PFSK-1 (cell line): ENCODE measurements around the gene CYP2E1.

Experiments used
- POLR2AphosphoS5 ChIP-seq: IDR thresholded peaks from 2 replicates; pipeline ENCODE4 v1.6.1; 2012; ENCODE audit warnings: low read depth, mild to moderate bottlenecking, control low read depth, low read length, moderate library complexity
- SIN3A ChIP-seq: IDR thresholded peaks from 2 replicates; pipeline ENCODE4 v1.6.1; 2012; ENCODE audit warnings: mild to moderate bottlenecking, low read length, moderate library complexity, borderline replicate concordance; ENCODE audit not compliant: insufficient read depth
- TAF1 ChIP-seq: IDR thresholded peaks from 2 replicates; pipeline ENCODE4 v1.6.1; 2012; ENCODE audit warnings: low read length, control low read depth, borderline replicate concordance; ENCODE audit not compliant: insufficient read depth
- TF ChIP-seq, protein P1 (sequence below), 2 experiments: IDR thresholded peaks; 2 replicates each; pipeline versions ENCODE4 v1.6.1 to v1.8.0; 2011 to 2012; ENCODE audit warnings: low read depth in 2 of 2, low read length in 2 of 2, control low read depth in 1 of 2, inconsistent platforms in 1 of 2, mild to moderate bottlenecking in 1 of 2, moderate library complexity in 1 of 2; ENCODE audit not compliant: insufficient read depth in 1 of 2

DNA sequence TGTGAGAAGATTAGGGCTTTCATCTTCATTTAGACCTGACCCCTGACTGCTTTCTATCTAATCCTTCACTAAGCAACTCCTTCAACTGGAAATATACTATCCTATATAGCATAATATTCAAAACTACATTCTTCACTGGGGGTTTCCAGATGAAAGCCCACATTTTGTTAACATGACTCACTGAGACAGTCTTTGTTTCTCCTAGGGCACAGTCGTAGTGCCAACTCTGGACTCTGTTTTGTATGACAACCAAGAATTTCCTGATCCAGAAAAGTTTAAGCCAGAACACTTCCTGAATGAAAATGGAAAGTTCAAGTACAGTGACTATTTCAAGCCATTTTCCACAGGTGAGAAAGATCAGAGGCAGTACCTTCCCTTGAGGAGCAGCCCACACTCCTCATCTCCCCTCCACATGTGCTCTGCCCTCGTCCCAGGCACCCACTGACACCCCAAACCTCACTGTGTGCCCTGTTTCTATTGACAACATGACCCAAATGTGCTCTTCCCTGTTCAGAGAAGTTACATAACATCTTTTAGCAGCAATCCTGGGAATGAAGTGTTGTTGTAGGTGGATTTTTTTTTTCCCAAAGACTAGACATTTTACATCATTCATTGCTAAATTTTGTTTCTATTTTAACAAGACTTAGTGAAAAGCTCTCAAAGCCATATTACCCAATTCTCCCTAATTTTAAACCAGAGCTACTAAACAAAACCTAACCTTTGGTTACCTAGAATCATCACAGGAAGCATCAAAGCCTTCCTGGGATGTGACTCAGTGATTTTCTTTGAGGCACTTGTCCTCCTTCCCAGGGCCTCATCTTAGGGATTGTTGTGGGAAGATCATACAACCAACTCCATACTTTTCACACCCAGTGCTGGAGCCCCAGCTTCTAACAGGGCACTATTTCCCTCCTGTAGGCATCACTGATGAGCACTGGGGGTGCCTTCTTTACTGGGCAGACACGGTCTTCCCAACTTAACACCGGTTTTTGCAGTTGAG, 10.7 kb downstream of the CYP2E1 start:
- TF ChIP-seq, protein P1, sequence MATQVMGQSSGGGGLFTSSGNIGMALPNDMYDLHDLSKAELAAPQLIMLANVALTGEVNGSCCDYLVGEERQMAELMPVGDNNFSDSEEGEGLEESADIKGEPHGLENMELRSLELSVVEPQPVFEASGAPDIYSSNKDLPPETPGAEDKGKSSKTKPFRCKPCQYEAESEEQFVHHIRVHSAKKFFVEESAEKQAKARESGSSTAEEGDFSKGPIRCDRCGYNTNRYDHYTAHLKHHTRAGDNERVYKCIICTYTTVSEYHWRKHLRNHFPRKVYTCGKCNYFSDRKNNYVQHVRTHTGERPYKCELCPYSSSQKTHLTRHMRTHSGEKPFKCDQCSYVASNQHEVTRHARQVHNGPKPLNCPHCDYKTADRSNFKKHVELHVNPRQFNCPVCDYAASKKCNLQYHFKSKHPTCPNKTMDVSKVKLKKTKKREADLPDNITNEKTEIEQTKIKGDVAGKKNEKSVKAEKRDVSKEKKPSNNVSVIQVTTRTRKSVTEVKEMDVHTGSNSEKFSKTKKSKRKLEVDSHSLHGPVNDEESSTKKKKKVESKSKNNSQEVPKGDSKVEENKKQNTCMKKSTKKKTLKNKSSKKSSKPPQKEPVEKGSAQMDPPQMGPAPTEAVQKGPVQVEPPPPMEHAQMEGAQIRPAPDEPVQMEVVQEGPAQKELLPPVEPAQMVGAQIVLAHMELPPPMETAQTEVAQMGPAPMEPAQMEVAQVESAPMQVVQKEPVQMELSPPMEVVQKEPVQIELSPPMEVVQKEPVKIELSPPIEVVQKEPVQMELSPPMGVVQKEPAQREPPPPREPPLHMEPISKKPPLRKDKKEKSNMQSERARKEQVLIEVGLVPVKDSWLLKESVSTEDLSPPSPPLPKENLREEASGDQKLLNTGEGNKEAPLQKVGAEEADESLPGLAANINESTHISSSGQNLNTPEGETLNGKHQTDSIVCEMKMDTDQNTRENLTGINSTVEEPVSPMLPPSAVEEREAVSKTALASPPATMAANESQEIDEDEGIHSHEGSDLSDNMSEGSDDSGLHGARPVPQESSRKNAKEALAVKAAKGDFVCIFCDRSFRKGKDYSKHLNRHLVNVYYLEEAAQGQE (IDR thresholded peaks at IDR 0.05; ENCODE audit: insufficient read depth in 1 of 2, low read depth in 2 of 2, low read length in 2 of 2) = no peak
- TF ChIP-seq SIN3A (no peak), TAF1 (no peak), POLR2AphosphoS5 (no peak)
